ENCODE data around the gene VIPAS39. TPM values are rescaled to one million over a fixed set of nuclear protein-coding genes. Genes with fewer than 3 reads are reported as not detected.

Gene VIPAS39
- total and polyA plus RNA-seq, 2 experiments from 2014 or later = 14.9 to 25.0 TPM

DNA sequence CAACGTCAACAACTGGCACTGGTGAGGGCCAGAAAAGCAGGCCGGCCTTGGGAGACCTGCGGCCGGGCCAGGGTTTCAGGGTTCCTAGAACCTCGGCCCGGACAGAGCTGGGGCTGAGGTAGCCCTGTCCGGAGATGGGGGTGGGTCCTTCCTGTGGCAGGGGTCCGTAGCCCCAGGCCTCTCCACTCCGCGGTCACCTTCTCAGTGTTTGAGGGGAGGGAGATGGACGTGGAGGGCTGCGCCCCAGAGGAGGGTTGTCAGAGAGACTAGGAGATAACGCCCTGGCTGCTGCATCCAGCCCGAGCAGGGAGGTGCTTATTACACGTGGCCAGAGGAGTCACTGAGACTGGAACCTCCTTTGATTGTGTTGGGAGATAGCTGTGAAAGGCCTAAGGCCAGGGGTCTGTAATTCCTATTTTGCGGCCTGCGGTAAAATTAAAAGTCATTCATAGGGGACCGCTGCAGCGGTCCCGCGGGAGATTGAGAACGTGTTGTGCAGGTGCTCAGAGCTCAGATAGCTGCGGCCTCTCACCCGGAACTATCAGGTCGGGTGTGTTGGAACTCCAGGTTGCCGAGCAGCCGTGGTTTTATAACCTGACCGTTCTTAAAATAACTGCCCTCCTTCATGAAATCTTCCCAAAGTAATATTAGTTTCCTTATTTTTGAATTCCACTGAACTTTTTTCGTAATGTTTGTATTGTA lies 999 bp upstream of the VIPAS39 start:
- H3K4me3 ChIP-seq = peak overlapping the region; percentile 99
- peaks cover 77% of the 10 kb centered on the region for H3K79me2 ChIP-seq (ENCODE audit: insufficient read depth)
- in situ Hi-C loops (cut with MboI) = no loop called here
- H3K9ac ChIP-seq = peak overlapping the region; percentile 89
- H3K9me3 ChIP-seq (ENCODE audit: low read depth) = no peaks in the 10 kb centered on the region
- peaks cover 5% of the 10 kb centered on the region for H4K20me1 ChIP-seq (ENCODE audit: insufficient read depth)
- DNase-seq = peak; percentile 76
- TF ChIP-seq EZH2phosphoT487 (IDR thresholded peaks at IDR 0.05; ENCODE audit: insufficient read depth, low read depth) (no peak), EZH2 (IDR thresholded peaks at IDR 0.05; ENCODE audit: insufficient read depth, poor library complexity, severe bottlenecking) (no peak)
- H3K27ac ChIP-seq = peak overlapping the region; percentile 89
- WGBS, 2 experiments (ENCODE audit: low coverage in 1 of 2, low lambda C conversion rate in 2 of 2, missing lambda C conversion rate in 2 of 2) = 0% methylated on average over 28 to 29 of the region's 29 CpGs
- H2AFZ ChIP-seq = peak overlapping the region; percentile 96
- H3K9me2 ChIP-seq (ENCODE audit: insufficient read depth) = no peaks in the 10 kb centered on the region
- peaks cover 24% of the 10 kb centered on the region; the same call in 1 of the 2 replicates for H3K36me3 ChIP-seq (ENCODE audit: low read depth)
- no peaks in the 10 kb centered on the region for H3K27me3 ChIP-seq (replicated peaks; ENCODE audit: insufficient read depth)
- H3K4me1 ChIP-seq (ENCODE audit: insufficient read depth) = peaks cover 13% of the 10 kb centered on the region
- H3F3A ChIP-seq (ENCODE audit: insufficient read depth) = no peaks in the 10 kb centered on the region
- H3K4me2 ChIP-seq (ENCODE audit: unreplicated experiment) = peak overlapping the region; percentile 99

DNA sequence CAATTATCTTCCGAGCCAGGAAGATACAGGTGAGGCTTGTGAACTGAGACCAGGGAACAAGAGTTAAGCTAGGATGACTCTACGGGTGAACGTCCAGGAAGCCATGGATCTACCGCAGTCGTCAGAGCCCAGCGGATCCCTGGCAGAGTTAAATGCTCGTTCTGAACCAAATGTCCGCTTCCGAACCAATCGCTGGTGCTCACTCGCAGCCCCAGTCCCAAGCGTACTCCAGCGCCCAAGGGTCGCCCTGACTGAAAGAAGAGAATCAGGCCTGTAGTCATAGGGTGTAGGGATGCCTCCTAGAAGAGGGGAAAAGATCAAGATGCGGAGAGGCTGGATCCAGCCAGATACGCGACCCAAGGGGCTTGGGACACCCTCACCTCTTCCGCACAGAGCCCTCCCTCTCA lies 283 bp downstream of the VIPAS39 start:
- H4K20me1 ChIP-seq (ENCODE audit: insufficient read depth) = peaks cover 5% of the 10 kb centered on the region
- in situ Hi-C loops (cut with MboI) = no loop called here

DNA sequence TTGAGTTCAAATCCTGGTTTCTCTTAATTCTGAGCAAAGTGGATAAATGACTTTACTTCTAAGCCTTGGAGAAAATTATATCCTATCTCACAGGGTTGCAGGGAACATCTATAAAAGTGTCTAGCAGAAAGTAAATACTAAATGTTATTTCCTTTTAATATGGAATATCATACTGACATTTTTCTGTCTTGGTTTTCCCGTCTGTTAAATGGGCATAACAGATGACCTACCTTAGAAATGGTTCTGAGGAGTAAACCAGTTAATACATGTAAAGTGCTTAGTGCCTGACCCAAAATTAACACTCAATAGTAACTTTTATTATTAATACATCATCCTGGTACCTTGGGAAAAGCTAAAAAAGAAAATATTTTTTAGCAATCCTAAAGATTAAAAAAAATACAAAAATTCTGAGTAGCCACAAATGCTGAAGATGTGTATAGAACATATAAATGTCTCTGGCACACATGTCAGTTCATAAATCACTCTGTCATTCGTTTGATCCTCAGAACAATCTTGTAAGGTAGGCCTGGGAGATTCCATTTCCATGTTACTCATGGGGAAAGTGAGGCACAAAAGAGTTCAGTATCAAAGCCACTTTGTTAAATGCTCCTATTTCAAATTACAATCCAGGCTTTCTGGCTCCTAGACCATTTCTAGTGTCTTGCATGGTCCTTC lies 1.3 kb downstream of the VIPAS39 start:
- Histone ChIP-seq H3K4me3 (peak overlapping the region; percentile 99), H3K4me1 (ENCODE audit: insufficient read depth) (peaks cover 13% of the 10 kb centered on the region), H2AFZ (peak overlapping the region; percentile 96; the same call in 1 of the 2 replicates), H3K9me2 (ENCODE audit: insufficient read depth) (no peaks in the 10 kb centered on the region), H3K9ac (peak overlapping the region; percentile 89), H3K27ac (no peak overlapping the region), H3F3A (ENCODE audit: insufficient read depth) (no peaks in the 10 kb centered on the region), H3K79me2 (ENCODE audit: insufficient read depth) (peaks cover 69% of the 10 kb centered on the region), H3K4me2 (ENCODE audit: unreplicated experiment) (peak overlapping the region; percentile 89), H3K9me3 (ENCODE audit: low read depth) (no peaks in the 10 kb centered on the region), H3K27me3 (replicated peaks; ENCODE audit: insufficient read depth) (no peaks in the 10 kb centered on the region), H3K36me3 (ENCODE audit: low read depth) (peaks cover 21% of the 10 kb centered on the region), H4K20me1 (ENCODE audit: insufficient read depth) (peaks cover 8% of the 10 kb centered on the region)
- TF ChIP-seq EZH2phosphoT487 (IDR thresholded peaks at IDR 0.05; ENCODE audit: insufficient read depth, low read depth) = no peak
- no peak for DNase-seq
- 50 to 51% methylated on average over 2 of the region's 2 CpGs for WGBS, 2 experiments (ENCODE audit: low coverage in 1 of 2, low lambda C conversion rate in 2 of 2, missing lambda C conversion rate in 2 of 2)
- in situ Hi-C loops (cut with MboI) = no loop called here

More for the DNA sequence above, 283 bp downstream of the VIPAS39 start:
- Histone ChIP-seq H3F3A (ENCODE audit: insufficient read depth) (no peaks in the 10 kb centered on the region), H3K36me3 (ENCODE audit: low read depth) (peaks cover 18% of the 10 kb centered on the region; the same call in 1 of the 2 replicates), H2AFZ (peak overlapping the region; percentile 96), H3K79me2 (ENCODE audit: insufficient read depth) (peaks cover 77% of the 10 kb centered on the region), H3K4me2 (ENCODE audit: unreplicated experiment) (peak overlapping the region; percentile 89), H3K27me3 (replicated peaks; ENCODE audit: insufficient read depth) (no peaks in the 10 kb centered on the region), H3K27ac (peak overlapping the region; percentile 89), H3K9me2 (ENCODE audit: insufficient read depth) (no peaks in the 10 kb centered on the region), H3K9ac (peak overlapping the region; percentile 89), H3K4me3 (peak overlapping the region; percentile 99), H3K4me1 (ENCODE audit: insufficient read depth) (peaks cover 13% of the 10 kb centered on the region), H3K9me3 (ENCODE audit: low read depth) (no peaks in the 10 kb centered on the region)
- 1 to 2% methylated on average over 18 of the region's 18 CpGs for WGBS, 2 experiments (ENCODE audit: low coverage in 1 of 2, low lambda C conversion rate in 2 of 2, missing lambda C conversion rate in 2 of 2)
- TF ChIP-seq EZH2 (IDR thresholded peaks at IDR 0.05; ENCODE audit: insufficient read depth, poor library complexity, severe bottlenecking) = no peak
- TF ChIP-seq EZH2phosphoT487 (IDR thresholded peaks at IDR 0.05; ENCODE audit: insufficient read depth, low read depth) = no peak
- peak; percentile 74 for DNase-seq

DNA sequence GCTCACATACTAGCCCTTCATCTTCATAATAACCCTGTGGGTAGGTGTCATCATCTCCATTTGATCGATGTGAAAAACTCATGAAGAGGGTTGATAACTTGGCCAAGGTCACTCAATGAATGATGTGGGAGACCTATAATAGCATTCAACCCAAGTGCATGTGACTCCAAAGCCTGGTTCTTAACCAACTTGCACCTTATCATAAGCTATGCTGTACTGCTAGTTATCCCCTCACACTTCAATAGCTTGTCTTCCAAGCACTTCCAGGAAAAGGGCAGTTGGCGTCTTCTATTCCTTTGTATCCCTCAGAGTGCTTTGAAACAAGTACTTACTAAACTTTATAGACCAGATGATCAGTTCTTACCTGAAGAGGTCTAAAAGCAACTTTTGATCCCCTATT lies 15.2 kb downstream of the VIPAS39 start:
- in situ Hi-C loops (cut with MboI) = no loop called here
- Histone ChIP-seq H2AFZ (no peak overlapping the region), H3K9me3 (ENCODE audit: low read depth) (no peaks in the 10 kb centered on the region), H3K36me3 (ENCODE audit: low read depth) (peaks cover 33% of the 10 kb centered on the region), H3K4me1 (ENCODE audit: insufficient read depth) (no peaks in the 10 kb centered on the region), H3K4me3 (no peak overlapping the region), H3K27me3 (replicated peaks; ENCODE audit: insufficient read depth) (no peaks in the 10 kb centered on the region), H3K79me2 (ENCODE audit: insufficient read depth) (no peaks in the 10 kb centered on the region), H4K20me1 (ENCODE audit: insufficient read depth) (no peaks in the 10 kb centered on the region), H3K9ac (no peak overlapping the region), H3K9me2 (ENCODE audit: insufficient read depth) (no peaks in the 10 kb centered on the region), H3K4me2 (ENCODE audit: unreplicated experiment) (no peak overlapping the region), H3K27ac (no peak overlapping the region), H3F3A (ENCODE audit: insufficient read depth) (no peaks in the 10 kb centered on the region)
- no peak for TF ChIP-seq EZH2phosphoT487 (IDR thresholded peaks at IDR 0.05; ENCODE audit: insufficient read depth, low read depth)
- TF ChIP-seq EZH2 (IDR thresholded peaks at IDR 0.05; ENCODE audit: insufficient read depth, poor library complexity, severe bottlenecking) = no peak
- no peak for DNase-seq
- 96 to 98% methylated on average over 2 of the region's 2 CpGs for WGBS, 2 experiments (ENCODE audit: low coverage in 1 of 2, low lambda C conversion rate in 2 of 2, missing lambda C conversion rate in 2 of 2)
